Measurements from ENCODE around the gene MAFG. TPM values are rescaled to one million over a fixed set of nuclear protein-coding genes. Genes with fewer than 3 reads are reported as not detected.

MAFG gene
- total RNA-seq, 2 donors from 2014 or later, result 8.3 to 14.5 TPM

GRCh38 chr17:81906476-81907218, 20.9 kb downstream of the MAFG start:
- DNase-seq, result no peak
- 95 to 96% methylated on average over 8 to 15 of the region's 15 CpGs for whole genome bisulfite sequencing, 2 donors
- no peak for ATAC-seq
- intact Hi-C loops (cut with DNase I), result no loop called here
- peaks cover 35% of the 10 kb centered on the region for H3K4me1 ChIP-seq
- H3K27me3 ChIP-seq, result no peaks in the 10 kb centered on the region
- TF ChIP-seq POLR2A (IDR thresholded peaks at IDR 0.05), result no peak
- no peak for TF ChIP-seq CTCF (IDR thresholded peaks at IDR 0.05)
- H3K27ac ChIP-seq, result no peak overlapping the region
- peaks cover 0 to 3% of the 10 kb centered on the region in 2 donors for H3K36me3 ChIP-seq (replicated peaks in 1 of 2; ENCODE audit: insufficient read depth in 1 of 2, low read depth in 2 of 2)
- no peaks in the 10 kb centered on the region for H3K9me3 ChIP-seq
- H3K4me3 ChIP-seq, result no peak overlapping the region

- ATAC-seq (no peak), DNase-seq (no peak)
- WGBS, 2 donors, result 93 to 94% methylated on average over 6 to 9 of the region's 10 CpGs
- Histone ChIP-seq H3K27ac (no peak overlapping the region), H3K4me1 (peaks cover 36% of the 10 kb centered on the region), H3K9me3 (no peaks in the 10 kb centered on the region), H3K27me3 (no peaks in the 10 kb centered on the region), H3K36me3 (replicated peaks in 1 of 2; ENCODE audit: insufficient read depth in 1 of 2, low read depth in 2 of 2) (peaks cover 0 to 3% of the 10 kb centered on the region in 2 donors), H3K4me3 (no peak overlapping the region)
- intact Hi-C loops (cut with DNase I), result no loop called here
- TF ChIP-seq CTCF (IDR thresholded peaks at IDR 0.05), result no peak
- no peak for TF ChIP-seq POLR2A (IDR thresholded peaks at IDR 0.05)
Observed at GRCh38 chr17:81905993-81906392, 21.5 kb downstream of the MAFG start.

- Histone ChIP-seq H3K27ac (no peak overlapping the region), H3K27me3 (no peaks in the 10 kb centered on the region), H3K4me3 (no peak overlapping the region), H3K9me3 (no peaks in the 10 kb centered on the region), H3K36me3 (replicated peaks in 1 of 2; ENCODE audit: insufficient read depth in 1 of 2, low read depth in 2 of 2) (peaks cover 0 to 3% of the 10 kb centered on the region in 2 donors), H3K4me1 (peaks cover 32% of the 10 kb centered on the region)
- intact Hi-C loops (cut with DNase I), result no loop called here
- 90% methylated on average over 16 of the region's 16 CpGs; no CpG with 5 or more reads in 1 of the 2 donors for WGBS, 2 donors
- no peak for TF ChIP-seq CTCF (IDR thresholded peaks at IDR 0.05)
- no peak for TF ChIP-seq POLR2A (IDR thresholded peaks at IDR 0.05)
- ATAC-seq (no peak), DNase-seq (no peak)
Observed at GRCh38 chr17:81905424-81905875, 22.1 kb downstream of the MAFG start.

GRCh38 chr17:81904600-81905423, 22.7 kb downstream of the MAFG start:
- H3K27me3 ChIP-seq, result no peaks in the 10 kb centered on the region
- no peaks in the 10 kb centered on the region for H3K9me3 ChIP-seq
- 92% methylated on average over 9 to 23 of the region's 28 CpGs for WGBS, 2 donors
- no peak for DNase-seq
- no peak for TF ChIP-seq CTCF (IDR thresholded peaks at IDR 0.05)
- no peak for TF ChIP-seq POLR2A (IDR thresholded peaks at IDR 0.05)
- intact Hi-C loops (cut with DNase I), result no loop called here
- no peak overlapping the region for H3K27ac ChIP-seq
- peaks cover 0 to 3% of the 10 kb centered on the region in 2 donors for H3K36me3 ChIP-seq (replicated peaks in 1 of 2; ENCODE audit: insufficient read depth in 1 of 2, low read depth in 2 of 2)
- no peak for ATAC-seq
- peaks cover 26% of the 10 kb centered on the region for H3K4me1 ChIP-seq
- H3K4me3 ChIP-seq, result no peak overlapping the region

All from body of pancreas (tissue), 4 donors.